ENCODE data around the gene KPNB1.

KPNB1 gene

GRCh38 chr17:47714773-47715396, 65.2 kb downstream of the KPNB1 start:
- no peak for DNase-seq

GRCh38 chr17:47715669-47716325, 66.1 kb downstream of the KPNB1 start:
- DNase-seq, result no peak

GRCh38 chr17:47716375-47716774, 66.7 kb downstream of the KPNB1 start:
- no peak for DNase-seq

- no peak for DNase-seq
These were observed 67.6 kb downstream of the KPNB1 start for GRCh38 chr17:47717261-47717697.

GRCh38 chr17:47717979-47718621, 68.4 kb downstream of the KPNB1 start:
- no peak for DNase-seq

GRCh38 chr17:47718634-47719405, 69.1 kb downstream of the KPNB1 start:
- DNase-seq, result no peak

GRCh38 chr17:47719411-47720152, 69.9 kb downstream of the KPNB1 start:
- DNase-seq, result peak; percentile 89

- DNase-seq, result no peak
These were observed 70.5 kb downstream of the KPNB1 start for GRCh38 chr17:47720196-47720595.

GRCh38 chr17:47720754-47721533, 71.2 kb downstream of the KPNB1 start:
- peak; percentile 69 for DNase-seq

GRCh38 chr17:47721725-47722124, 72.0 kb downstream of the KPNB1 start:
- DNase-seq, result no peak

- no peak for DNase-seq
These were observed 75.0 kb downstream of the KPNB1 start for GRCh38 chr17:47724705-47725104.

GRCh38 chr17:47725446-47726111, 75.9 kb downstream of the KPNB1 start:
- DNase-seq, result no peak

GRCh38 chr17:47726796-47727703, 77.3 kb downstream of the KPNB1 start:
- DNase-seq, result no peak

- no peak for DNase-seq
These were observed 78.0 kb downstream of the KPNB1 start for GRCh38 chr17:47727704-47728036.

GRCh38 chr17:47728214-47728877, 78.6 kb downstream of the KPNB1 start:
- DNase-seq, result no peak

- no peak for DNase-seq
These were observed 79.8 kb downstream of the KPNB1 start for GRCh38 chr17:47729476-47729875.

GRCh38 chr17:47730681-47731080, 81.0 kb downstream of the KPNB1 start:
- no peak for DNase-seq

- DNase-seq, result no peak
These were observed 81.7 kb downstream of the KPNB1 start for GRCh38 chr17:47731396-47731795.

GRCh38 chr17:47732399-47733046, 82.8 kb downstream of the KPNB1 start:
- no peak for DNase-seq
